Keratinocyte (primary cell): ENCODE data around the gene CEP68.

Experiments
- EZH2 ChIP-seq: IDR thresholded peaks from one replicate; pipeline ENCODE4 v1.6.1; 2012; ENCODE audit warnings: inconsistent platforms, mild to moderate bottlenecking, low read length, moderate library complexity
- TF ChIP-seq, protein P1 (sequence below), 3 experiments: IDR thresholded peaks in 1 of 3; conservative IDR thresholded peaks in 1 of 3; optimal IDR thresholded peaks in 1 of 3; 2 replicates in 2 of 3; 3 replicates in 1 of 3; pipeline versions ENCODE3 to v1.5.1; 2011; ENCODE audit warnings: low read length in 3 of 3, mild to moderate bottlenecking in 3 of 3, moderate library complexity in 2 of 3, control low read depth in 1 of 3, inconsistent platforms in 1 of 3; ENCODE audit not compliant: insufficient read depth in 2 of 3; ENCODE audit errors: extremely low read depth in 1 of 3

DNA sequence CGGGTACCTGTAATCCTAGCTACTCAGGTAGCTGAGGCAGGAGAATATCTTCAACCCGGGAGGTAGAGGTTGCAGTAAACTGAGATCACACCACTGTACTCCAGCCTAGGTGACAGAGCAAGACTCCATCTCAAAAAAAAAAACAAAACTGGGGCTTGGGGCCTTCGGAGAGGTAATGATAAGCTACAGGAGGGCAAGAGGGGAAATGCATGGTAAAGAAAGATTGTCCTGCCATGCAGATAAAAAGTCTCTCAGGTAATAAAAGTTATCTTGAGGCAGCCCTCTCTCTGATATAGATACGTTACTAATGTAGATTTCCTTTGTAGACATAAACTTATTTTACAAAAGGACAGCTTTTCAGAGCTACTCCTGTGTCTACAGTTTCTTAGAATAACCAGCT is 77.4 kb downstream of the CEP68 start:
- TF ChIP-seq, protein P1, sequence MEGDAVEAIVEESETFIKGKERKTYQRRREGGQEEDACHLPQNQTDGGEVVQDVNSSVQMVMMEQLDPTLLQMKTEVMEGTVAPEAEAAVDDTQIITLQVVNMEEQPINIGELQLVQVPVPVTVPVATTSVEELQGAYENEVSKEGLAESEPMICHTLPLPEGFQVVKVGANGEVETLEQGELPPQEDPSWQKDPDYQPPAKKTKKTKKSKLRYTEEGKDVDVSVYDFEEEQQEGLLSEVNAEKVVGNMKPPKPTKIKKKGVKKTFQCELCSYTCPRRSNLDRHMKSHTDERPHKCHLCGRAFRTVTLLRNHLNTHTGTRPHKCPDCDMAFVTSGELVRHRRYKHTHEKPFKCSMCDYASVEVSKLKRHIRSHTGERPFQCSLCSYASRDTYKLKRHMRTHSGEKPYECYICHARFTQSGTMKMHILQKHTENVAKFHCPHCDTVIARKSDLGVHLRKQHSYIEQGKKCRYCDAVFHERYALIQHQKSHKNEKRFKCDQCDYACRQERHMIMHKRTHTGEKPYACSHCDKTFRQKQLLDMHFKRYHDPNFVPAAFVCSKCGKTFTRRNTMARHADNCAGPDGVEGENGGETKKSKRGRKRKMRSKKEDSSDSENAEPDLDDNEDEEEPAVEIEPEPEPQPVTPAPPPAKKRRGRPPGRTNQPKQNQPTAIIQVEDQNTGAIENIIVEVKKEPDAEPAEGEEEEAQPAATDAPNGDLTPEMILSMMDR (optimal IDR thresholded peaks at IDR 0.05 in 1 of 3, IDR thresholded peaks at IDR 0.05 in 1 of 3, conservative IDR thresholded peaks at IDR 0.05 in 1 of 3; ENCODE audit: extremely low read depth in 1 of 3, insufficient read depth in 2 of 3, low read length in 3 of 3): no peak
- no peak for TF ChIP-seq EZH2
